ENCODE data around the gene CFAP299.

DNA sequence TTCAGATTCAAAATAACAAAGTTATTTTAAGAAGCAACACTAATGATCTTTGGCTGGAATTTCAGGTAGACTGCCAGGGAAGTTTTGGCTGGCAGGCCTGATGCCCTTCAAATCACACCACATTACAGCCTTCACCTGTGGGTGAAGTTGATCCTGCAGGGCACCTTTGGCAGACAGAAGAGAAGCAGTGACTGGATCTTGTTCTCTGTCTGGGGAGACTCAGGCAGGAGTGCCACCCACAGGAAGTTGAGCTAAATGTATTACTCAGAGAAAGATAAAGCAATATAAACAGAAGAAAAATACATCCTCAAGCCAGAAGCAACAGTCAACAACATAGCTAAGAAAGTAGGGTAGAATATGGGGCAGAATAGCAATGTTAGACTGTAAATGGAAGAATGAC lies 12.8 kb upstream of the CFAP299 start:
- TF ChIP-seq CTCF (IDR thresholded peaks at IDR 0.05) (no peak), POLR2AphosphoS5 (IDR thresholded peaks at IDR 0.05) (no peak)
